Esophagus squamous epithelium (tissue), 4 donors: ENCODE results near the gene EWSR1.
"Not testable (repeated sequence)": the region's sequence is repeated elsewhere in the genome, so short reads cannot be mapped to it uniquely, and the experiment has no call there.

Experiments used
- CTCF ChIP-seq, 6 experiments: fragments of 450-650 bp in 4 of 6; fragments of 200-600 bp in 2 of 6; sonication (generic) in 2 of 6; IDR thresholded peaks; one replicate each; pipeline ENCODE4 v1.5.1; 2016 to 2019; ENCODE audit warnings: antibody characterized with exemption in 6 of 6, mild to moderate bottlenecking in 4 of 6, moderate library complexity in 4 of 6
- POLR2A ChIP-seq, 4 donors: fragments of 450-650 bp; IDR thresholded peaks; one replicate each; pipeline ENCODE4 v1.6.1; 2017; ENCODE audit warnings: antibody characterized with exemption in 4 of 4, mild to moderate bottlenecking in 4 of 4, moderate library complexity in 3 of 4

DNA sequence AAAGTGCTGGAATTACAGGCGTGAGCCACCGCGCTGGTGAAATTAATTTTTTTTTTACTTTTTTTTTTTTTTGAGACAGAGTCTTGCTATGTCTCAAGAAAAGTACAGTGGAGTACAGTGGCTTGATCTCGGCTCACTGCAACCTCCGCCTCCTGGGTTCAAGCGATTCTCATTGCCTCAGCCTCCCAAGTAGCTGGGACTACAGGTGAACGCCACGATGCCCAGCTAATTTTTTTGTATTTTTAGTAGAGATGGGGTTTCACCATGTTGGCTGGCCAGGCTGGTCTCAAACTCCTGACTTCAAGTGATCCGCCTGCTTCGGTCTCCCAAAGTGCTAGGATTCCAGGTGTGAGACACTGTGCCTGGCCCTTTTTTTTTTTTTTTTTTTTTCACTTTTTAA lies 20.2 kb upstream of the EWSR1 start:
- TF ChIP-seq CTCF, POLR2A (IDR thresholded peaks at IDR 0.05): not testable (repeated sequence)
